NCI-H2196 (cell line): ENCODE measurements around the gene LMF2.

ENCODE experiments used
- DNase-seq: peaks from one replicate; lab custom pipeline; 2025; ENCODE audit not compliant: unreplicated experiment; lab: John Stamatoyannopoulos, UW

LMF2 gene

GRCh38 chr22:50483556-50483955 lies 23.9 kb downstream of the LMF2 start:
- DNase-seq = no peak

DNA sequence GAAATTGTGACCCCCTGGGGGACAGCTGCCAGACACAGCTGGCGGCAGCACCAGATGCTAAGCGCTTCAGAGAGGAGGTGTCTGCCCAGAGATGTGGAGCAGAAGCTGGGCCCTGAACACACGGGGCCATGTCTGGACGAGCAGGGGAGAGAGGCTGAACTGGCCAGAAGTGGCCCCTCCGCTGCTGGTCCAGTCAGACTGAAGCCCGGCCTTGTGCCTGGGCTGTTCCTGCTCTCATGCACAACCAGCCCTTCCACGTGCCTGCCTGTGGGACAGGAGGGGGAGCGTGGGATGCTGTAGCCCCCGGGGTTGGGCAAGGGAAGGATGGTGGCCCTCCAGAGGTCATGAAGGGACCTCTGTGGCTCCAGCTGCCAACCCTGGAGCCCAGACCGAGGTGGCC lies 24.4 kb downstream of the LMF2 start:
- no peak for DNase-seq

GRCh38 chr22:50482107-50483074 lies 25.1 kb downstream of the LMF2 start:
- DNase-seq = no peak

DNA sequence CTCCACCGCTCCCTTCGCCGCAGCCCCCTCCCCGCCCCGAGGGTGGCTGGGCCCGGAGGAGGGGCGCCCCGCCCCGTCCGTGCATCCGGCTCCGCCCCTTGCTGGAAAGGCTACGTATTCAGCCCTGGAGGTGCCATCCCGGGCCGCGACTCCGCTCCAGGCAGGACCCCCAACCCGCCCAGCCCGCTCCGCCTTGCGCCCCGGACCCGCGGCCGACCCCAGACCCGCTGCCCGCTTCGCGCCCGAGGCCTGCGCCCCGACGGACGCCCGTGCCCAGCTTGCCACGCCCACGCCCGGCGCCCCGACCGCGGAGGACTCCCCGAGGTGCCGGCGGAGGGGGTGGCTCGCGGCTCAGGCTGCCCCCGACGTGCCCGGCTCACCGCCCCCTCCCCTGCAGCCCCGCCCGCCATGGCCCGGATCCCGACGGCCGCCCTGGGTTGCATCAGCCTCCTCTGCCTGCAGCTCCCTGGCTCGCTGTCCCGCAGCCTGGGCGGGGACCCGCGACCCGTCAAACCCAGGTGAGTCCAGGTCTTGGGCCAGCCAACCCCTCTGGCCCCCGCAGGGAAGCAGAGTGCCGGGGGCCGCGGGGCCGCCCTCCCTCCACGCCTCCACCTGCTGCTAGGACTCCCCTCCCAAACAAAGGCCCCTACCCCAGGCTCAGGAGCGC lies 25.9 kb downstream of the LMF2 start, which contains the start of gene ADM2:
Gene ADM2 (plus strand): TSS at position 104 of the 667 bp plus-strand sequence. CDS start 305 bp downstream, at position 409.
- peak; percentile 11 for DNase-seq

GRCh38 chr22:50481045-50481439 lies 26.5 kb downstream of the LMF2 start:
- no peak for DNase-seq

DNA sequence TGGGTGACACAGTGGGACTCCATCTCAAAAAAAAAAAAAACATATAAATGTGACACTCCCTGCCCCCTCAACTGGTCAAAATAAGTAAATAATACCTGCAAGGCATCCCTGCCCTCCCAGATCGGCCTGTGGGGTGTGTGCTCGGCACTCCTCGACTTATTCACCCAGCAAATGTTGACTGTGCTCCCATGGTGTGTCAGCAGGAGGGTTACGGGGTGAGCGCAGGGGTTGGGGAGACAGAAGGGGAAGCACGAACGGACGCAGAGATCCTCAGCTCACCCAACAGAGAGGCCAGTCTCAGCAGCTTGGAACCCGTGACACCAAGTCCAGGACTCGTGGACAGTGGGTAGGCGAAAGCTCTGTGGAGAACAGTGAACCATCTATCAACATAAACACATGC lies 27.8 kb downstream of the LMF2 start:
- no peak for DNase-seq

DNA sequence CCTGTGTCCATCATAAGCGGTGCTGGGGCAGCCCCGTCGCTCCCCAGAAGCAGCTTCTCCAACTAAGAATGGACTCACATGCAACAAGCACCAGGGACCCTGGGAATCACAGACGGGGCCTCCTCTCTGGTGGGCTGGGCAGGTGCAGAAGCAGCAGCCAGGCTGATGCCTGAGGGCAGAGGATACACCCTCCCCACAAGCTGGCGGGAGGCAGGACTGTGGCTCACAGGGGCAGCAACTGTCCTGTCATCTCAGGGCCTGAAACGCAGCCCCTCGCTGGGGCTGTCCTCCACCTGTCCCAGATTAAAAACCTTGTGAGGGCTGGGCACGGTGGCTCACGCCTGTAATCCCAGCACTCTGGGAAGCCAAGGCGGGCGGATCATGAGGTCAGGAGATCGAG lies 29.6 kb downstream of the LMF2 start:
- DNase-seq = no peak

- DNase-seq = no peak
These were observed 30.6 kb downstream of the LMF2 start for GRCh38 chr22:50476868-50477267.

GRCh38 chr22:50475652-50476002 lies 31.9 kb downstream of the LMF2 start:
- DNase-seq = no peak

DNA sequence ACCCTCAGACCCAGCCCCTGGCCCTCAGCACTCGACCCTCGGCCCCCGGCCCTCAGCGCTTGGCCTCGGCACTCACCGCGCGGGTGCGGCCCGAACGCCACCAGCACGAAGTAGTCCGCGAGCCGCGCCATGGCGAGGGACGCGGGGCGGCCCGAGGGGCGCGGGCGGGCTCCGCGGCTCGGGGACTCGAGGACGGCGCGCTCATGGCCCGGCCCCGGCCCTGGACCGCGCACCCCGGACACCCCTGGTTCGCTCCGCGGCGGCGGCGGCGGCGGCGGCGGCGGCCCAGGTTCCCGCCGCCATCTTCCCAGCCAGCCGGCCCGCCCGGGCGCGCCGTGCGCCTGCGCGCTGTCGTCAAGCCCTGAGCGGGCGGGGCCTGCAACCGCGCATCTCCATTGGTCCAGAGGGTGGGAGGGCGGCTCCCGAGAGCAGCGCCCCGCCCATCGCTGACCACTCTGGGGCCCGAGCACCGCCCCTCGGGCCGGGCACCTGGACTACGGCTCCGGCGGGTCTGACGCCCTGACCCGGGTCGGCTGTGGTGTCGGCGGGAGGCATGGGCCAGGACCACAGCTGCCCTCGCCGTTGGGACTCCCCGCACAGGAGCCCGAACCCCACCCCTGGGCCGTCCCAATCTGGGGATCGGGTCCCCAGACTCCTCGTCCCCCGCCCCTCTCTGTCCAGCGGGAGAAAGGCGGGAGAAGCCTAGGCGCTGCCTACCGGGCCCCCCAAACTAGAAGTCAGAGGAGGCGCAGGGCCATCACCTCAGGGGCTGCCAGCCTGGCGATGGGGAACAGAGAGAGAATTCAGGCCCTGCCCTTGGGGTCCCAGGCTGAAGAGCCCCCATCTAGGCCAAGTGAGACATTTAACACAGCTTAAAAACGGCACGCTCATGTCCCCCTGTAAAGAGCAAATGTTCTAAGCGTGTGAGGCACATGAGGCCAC lies 32.5 kb downstream of the LMF2 start, which contains the start of gene SBF1:
Gene SBF1 (minus strand): TSS at position 326 of the 942 bp plus-strand sequence. CDS start 195 bp downstream, at position 131.
- DNase-seq = peak; percentile 84

- DNase-seq = no peak
These were observed 33.4 kb downstream of the LMF2 start for GRCh38 chr22:50473855-50474671.

- DNase-seq = peak; percentile 9
These were observed 34.4 kb downstream of the LMF2 start for GRCh38 chr22:50473088-50473487.

- DNase-seq = no peak
These were observed 35.5 kb downstream of the LMF2 start for GRCh38 chr22:50471962-50472361.

DNA sequence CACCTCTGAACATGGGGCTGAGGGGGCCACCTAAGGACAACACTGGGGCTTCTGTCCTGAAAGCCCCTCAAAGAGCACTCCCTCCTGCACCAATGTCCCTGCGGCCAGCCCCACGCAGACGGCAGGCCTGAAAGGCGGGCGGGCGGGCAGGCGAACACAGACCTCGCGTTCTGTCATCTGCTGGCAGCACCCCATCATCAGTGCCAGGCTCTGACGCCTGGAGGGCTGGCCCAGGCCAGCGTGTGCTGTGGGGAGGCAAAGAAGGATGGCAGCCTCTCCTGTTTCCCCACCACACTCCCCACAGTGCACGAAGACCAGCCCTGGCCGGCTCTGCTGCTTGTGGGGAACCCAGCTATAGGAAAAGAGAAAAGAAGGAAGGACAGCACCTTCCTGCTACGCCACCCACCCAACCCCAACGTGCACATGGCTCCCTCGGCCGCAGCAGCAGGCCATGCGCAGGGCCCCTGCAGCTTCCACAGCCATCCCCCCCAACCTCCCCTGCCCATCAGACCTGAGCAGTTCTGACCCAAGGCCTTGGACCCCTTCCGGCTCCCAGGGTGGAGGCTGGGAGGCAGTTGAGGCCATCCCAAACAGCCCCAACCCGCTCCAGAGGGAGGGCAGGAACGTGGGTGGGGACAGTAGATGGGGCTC lies 36.2 kb downstream of the LMF2 start:
- DNase-seq = no peak

DNA sequence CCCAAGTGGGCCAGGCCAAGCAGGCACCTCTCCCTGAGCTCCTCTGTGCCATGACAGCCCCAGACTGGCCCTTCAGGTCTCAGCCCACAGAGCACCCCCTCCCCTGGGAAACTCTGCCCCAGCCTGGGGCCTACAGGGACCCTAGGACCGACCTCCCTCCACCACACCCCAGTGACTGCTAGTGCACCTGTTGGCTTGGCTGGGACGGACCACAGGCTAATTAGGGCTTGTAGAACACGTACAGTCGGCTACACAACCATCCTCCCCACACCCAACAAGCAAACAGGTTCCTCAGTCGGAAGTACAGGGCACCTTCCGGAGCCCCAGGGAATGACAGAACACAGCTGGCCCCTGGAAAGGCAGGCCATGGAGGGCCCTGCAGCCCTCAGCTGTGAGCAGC lies 37.0 kb downstream of the LMF2 start:
- no peak for DNase-seq

GRCh38 chr22:50469377-50470305 lies 37.9 kb downstream of the LMF2 start:
- peak; percentile 70 for DNase-seq

- no peak for DNase-seq
These were observed 38.9 kb downstream of the LMF2 start for GRCh38 chr22:50468626-50469025.

DNA sequence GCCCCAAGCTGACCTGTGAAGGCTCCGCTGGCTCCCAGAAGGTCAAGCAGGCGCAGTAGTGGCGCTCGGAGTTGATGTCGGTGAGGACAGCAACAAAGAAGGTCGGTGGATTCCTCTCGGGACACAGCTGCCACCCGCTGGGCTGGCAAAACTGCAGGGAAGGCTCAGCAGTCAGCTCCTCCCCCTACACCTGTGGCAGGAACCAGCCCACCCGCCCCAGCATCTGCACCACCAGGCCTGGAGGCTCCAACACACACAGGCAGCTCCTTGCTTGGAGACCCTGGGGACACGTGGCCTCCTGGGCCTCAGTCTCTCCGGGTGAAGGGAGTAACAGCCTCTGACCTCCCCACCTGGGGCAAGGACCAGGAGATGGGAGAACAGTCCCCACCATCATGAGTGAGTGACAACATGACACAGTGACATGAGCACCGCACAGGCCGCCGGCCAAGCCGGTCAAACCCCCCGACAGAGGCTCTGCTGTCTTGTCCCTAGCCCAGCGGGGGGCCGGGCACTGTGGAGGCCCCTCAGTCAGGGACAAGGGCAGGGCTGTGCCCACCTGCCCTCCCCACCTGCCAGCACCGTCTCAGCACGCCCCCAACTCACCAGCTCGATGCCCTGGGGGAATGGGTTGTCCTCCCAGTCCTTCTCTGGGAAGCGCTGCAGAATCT lies 39.6 kb downstream of the LMF2 start:
- no peak for DNase-seq
